Ectodermal cell (in vitro differentiated cells): ENCODE measurements around the gene EHD4. TPM values are rescaled to one million over a fixed set of nuclear protein-coding genes. Genes with fewer than 3 reads are reported as not detected.
A peak's percentile ranks its signal among the peaks of the same experiment; 100 is the strongest.

ENCODE experiments used
- H3K27ac ChIP-seq: 2 replicates; pipeline ENCODE4 v1.7.0; 2013; ENCODE audit warnings: mild to moderate bottlenecking, low read depth, low read length; ENCODE audit not compliant: insufficient read depth, poor library complexity, severe bottlenecking
- H3K27me3 ChIP-seq: 2 replicates; pipeline ENCODE4 v1.7.0; 2013; ENCODE audit warnings: mild to moderate bottlenecking, low read length; ENCODE audit not compliant: insufficient read depth, control insufficient read depth, poor library complexity, severe bottlenecking
- H3K36me3 ChIP-seq: one replicate; pipeline ENCODE4 v1.7.0; 2013; ENCODE audit warnings: low read length; ENCODE audit not compliant: control insufficient read depth, insufficient read depth
- H3K4me1 ChIP-seq: one replicate; pipeline ENCODE4 v1.7.0; 2013; ENCODE audit warnings: low read length; ENCODE audit not compliant: control insufficient read depth, insufficient read depth
- H3K4me3 ChIP-seq: 2 replicates; pipeline ENCODE4 v1.7.0; 2013; ENCODE audit warnings: low read depth, low read length, control low read depth; ENCODE audit not compliant: insufficient read depth
- H3K9me3 ChIP-seq: 2 replicates; pipeline ENCODE4 v1.7.0; 2013; ENCODE audit warnings: mild to moderate bottlenecking, low read length, moderate library complexity; ENCODE audit not compliant: control insufficient read depth
- WGBS, 2 experiments: methylation state at CpG; one replicate each; pipeline ENCODE4 v1.1.7; 2013; ENCODE audit warnings: missing lambda C conversion rate in 2 of 2; 5-methylcytosine and 5-hydroxymethylcytosine counted together
- polyA plus RNA-seq, 4 experiments: library from polyadenylated mRNA; stranded (reverse); fragments of 50-300 nt; gene quantifications; one replicate each; pipeline ENCODE4 v1.2.3, GENCODE V29; 2013

Gene EHD4
- 12.3 TPM for polyA plus RNA-seq (2013, experiment 1 of 4)
- 13.4 TPM for polyA plus RNA-seq (2013, experiment 2 of 4)
- 8.5 TPM for polyA plus RNA-seq (2013, experiment 3 of 4)
- polyA plus RNA-seq (2013, experiment 4 of 4): 9.0 TPM

DNA sequence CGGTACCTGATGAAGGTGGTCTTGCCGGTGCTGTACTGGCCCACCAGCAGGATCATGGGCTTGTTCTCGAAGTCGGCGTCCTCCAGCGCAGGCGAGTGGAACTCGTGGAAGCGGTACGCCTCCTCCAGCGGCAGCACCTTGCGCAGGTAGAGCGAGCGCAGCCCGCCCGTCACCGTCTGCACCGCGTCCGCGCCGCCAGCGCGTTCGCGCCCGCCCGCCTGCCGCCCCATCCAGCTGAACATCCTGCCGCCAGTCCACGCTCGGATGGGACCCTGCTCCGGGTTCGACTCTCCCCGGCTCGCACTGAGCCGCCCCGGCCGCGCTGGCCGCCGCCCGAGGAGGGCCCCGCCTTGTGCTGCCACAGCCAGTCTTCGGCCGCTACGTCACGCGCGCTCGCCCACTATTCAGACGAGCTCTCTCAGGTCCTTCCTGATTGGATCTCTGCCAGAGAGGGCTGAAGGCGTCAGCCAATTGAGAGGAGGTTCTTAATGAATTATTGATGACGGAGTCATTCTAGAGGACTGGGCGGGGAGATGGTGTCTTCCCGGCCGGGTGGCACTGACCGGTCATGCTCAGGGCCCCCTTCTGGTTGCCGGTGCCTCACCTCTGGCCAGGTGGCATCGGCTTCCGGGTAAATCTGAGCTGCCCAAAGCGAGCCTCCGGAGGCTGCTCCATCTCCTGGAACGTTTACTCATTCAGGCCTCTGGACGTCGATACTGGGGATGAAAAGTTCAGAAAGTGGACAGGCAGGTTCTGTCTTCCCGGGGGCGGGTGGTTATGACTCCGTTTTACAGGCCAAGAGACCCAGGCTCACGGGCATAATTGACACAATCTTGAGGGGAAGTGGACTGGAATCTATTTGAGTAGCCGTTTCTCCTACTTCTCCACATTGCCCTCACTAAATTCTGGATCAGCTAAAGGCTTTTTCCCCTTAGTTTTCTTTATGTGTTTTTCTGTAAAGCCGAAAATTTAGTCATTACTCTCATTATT lies at the start of gene EHD4:
EHD4 (minus strand) TSS at position 305 of the 990 bp plus-strand sequence; CDS start at position 242, 63 bp downstream.
- 2 to 3% methylated on average over 72 of the region's 72 CpGs for WGBS, 2 experiments
- Histone ChIP-seq H3K27ac (no peak within 1 kb of the TSS), H3K4me3 (peak within 1 kb of the TSS; percentile 79)

DNA sequence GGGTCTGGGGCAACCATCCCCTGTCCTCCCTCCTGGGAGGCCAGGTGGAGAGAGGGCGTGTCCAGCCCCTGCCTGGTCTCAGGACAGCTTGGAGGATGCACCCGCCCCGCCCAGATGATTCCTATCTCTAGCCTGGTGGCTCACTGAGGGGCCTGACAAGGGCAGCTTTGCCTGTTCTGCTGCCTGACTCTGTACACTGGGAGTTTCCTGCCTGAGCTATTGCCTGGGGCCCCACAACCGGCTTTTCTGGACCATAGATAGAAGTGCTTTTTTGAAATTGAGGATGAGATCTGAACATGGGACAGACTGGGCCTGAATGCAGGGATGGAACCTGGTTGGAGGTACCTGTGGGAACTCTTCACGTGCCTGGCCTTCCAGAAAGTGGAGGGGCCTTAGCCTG lies 49.2 kb upstream of the EHD4 start:
- H3K4me1 ChIP-seq: no peaks in the 10 kb centered on the region
- no peaks in the 10 kb centered on the region for H3K9me3 ChIP-seq
- no peaks in the 10 kb centered on the region for H3K27me3 ChIP-seq
- H3K4me3 ChIP-seq: no peak overlapping the region
- no peak overlapping the region for H3K27ac ChIP-seq
- 81 to 90% methylated on average over 5 of the region's 5 CpGs for WGBS, 2 experiments
- H3K36me3 ChIP-seq: no peaks in the 10 kb centered on the region

More for the DNA sequence above, at the start of gene EHD4:
- Histone ChIP-seq H3K36me3 (no peaks in the 10 kb centered on the region), H3K4me1 (peaks cover 6% of the 10 kb centered on the region), H3K9me3 (no peaks in the 10 kb centered on the region), H3K27me3 (no peaks in the 10 kb centered on the region)

DNA sequence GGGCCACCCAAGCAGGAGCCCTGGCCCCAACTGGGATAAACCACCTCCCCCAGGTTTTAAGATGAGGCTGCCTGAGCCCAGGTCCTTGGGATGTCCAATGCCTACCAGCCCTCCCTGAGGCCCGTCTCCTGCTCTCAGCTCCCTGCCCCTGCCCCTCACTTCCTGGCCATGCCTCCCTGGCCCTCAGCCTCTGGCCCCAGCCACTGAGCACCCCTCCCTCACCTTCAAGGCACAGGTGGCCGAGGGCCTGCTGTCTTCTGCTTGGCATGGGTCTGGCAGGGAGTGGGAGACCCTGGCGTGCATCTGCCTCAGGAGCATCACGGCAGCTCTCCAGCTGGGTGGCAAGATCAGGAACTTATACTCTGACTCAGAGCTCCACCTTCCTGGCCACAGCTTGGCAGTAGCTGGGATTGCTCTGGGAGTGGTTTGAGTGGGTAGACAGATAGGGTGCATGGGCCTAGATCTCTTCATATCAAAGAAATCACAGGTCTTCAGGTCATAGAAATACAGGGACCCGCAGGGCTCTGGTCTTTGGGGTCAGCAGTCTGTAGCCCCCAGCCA lies 48.4 kb upstream of the EHD4 start, which contains the start of gene PLA2G4E:
PLA2G4E (minus strand) TSS at position 330 of the 561 bp plus-strand sequence; CDS start at position 318, 12 bp downstream.
- H3K4me3 ChIP-seq: no peak within 1 kb of the TSS
- H3K27me3 ChIP-seq: no peaks in the 10 kb centered on the region
- H3K27ac ChIP-seq: no peak within 1 kb of the TSS
- H3K36me3 ChIP-seq: no peaks in the 10 kb centered on the region
- WGBS, 2 experiments: 87 to 94% methylated on average over 5 of the region's 5 CpGs
- no peaks in the 10 kb centered on the region for H3K4me1 ChIP-seq
- no peaks in the 10 kb centered on the region for H3K9me3 ChIP-seq

DNA sequence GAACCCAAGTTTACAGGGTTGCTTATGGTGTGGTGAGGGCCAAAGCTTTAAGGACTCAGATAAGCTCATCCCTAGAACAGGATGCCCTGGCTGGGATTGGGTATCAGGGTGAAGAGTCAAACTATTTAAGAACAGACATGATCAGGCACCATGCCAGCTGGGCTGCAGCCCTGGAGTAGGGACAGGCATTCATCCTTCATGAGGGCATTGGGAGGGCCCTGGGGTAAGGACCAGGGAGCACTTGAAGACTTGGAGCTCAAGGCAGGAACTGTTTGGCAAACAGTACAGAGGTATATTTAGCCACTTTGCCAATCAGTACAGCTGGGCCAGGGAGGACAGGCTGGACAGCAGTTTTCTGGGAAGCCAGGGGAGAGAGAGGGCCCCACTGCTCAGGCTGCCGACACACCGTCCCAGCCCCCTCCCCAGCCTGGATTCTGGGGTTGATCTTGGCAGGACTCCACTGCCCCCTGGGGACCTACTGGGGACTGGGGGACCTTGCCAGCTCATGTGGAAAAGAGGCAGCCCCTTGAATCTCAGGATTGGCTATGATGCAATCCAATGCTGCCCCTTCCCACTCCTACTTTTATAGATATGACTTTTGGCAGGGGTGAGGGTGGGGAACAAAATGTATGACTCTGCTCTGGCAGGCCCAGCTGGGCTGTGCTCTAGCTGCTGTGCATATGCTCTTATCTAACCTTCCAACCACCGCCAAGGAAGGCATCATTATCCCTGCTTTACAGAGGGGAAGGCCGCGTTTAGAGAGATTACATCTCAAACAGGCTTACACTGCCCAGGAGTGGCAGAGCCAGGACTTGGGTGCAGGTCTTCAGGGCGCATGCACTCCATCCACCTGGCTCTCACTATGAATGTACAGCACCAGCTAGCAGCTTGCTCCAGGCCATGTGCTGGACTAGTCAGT lies 46.2 kb upstream of the EHD4 start:
- WGBS, 2 experiments: 92 to 93% methylated on average over 6 of the region's 6 CpGs
- Histone ChIP-seq H3K27me3 (no peaks in the 10 kb centered on the region), H3K9me3 (no peaks in the 10 kb centered on the region), H3K36me3 (no peaks in the 10 kb centered on the region), H3K4me3 (no peak overlapping the region), H3K27ac (no peak overlapping the region), H3K4me1 (no peaks in the 10 kb centered on the region)

DNA sequence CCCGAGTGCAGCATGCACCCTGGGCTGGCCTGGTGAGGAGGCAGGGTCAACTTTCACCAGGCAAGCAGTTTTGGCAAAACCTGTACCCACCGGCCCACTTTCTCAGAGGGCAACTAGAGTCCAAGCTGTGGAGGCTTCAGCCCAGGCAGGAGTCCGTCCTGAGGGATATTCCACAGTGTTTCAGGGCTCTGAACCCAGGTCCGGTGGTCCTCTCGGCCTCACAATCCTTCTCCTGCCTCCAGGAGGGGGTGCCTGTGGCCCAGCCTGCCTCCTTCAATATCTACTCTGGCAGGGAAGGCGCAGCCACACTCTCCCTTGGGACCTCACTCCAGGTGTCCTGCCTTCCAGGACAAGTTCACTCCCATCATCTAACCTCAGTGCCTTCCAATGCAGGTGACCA lies 44.6 kb upstream of the EHD4 start:
- Histone ChIP-seq H3K4me3 (no peak overlapping the region), H3K36me3 (no peaks in the 10 kb centered on the region), H3K27ac (no peak overlapping the region), H3K4me1 (no peaks in the 10 kb centered on the region), H3K27me3 (no peaks in the 10 kb centered on the region), H3K9me3 (no peaks in the 10 kb centered on the region)
- 90% methylated on average over 6 of the region's 6 CpGs for WGBS, 2 experiments

DNA sequence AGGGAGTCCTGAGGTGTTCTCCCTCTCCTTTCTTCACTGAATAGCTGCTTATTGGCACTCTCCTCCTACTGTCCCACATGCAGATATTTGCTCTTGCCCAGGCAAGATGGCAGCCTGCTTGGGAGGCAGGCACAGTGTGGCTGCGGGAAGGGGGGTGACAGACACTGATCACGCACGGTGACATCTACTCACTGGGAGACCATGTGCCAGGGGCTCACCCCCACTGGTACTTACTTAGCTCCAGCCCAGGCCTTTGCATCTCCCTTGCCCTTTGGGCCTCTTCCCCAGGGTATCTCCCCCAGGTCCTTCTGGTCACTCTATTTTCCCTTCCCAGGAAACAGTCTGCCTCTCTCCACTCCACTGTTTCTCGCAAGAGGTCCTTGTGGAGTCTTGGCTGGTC lies 42.0 kb upstream of the EHD4 start:
- H3K4me3 ChIP-seq: no peak overlapping the region
- H3K27me3 ChIP-seq: no peaks in the 10 kb centered on the region
- 93% methylated on average over 4 of the region's 4 CpGs for WGBS, 2 experiments
- H3K27ac ChIP-seq: no peak overlapping the region
- H3K4me1 ChIP-seq: no peaks in the 10 kb centered on the region
- H3K36me3 ChIP-seq: no peaks in the 10 kb centered on the region
- no peaks in the 10 kb centered on the region for H3K9me3 ChIP-seq

DNA sequence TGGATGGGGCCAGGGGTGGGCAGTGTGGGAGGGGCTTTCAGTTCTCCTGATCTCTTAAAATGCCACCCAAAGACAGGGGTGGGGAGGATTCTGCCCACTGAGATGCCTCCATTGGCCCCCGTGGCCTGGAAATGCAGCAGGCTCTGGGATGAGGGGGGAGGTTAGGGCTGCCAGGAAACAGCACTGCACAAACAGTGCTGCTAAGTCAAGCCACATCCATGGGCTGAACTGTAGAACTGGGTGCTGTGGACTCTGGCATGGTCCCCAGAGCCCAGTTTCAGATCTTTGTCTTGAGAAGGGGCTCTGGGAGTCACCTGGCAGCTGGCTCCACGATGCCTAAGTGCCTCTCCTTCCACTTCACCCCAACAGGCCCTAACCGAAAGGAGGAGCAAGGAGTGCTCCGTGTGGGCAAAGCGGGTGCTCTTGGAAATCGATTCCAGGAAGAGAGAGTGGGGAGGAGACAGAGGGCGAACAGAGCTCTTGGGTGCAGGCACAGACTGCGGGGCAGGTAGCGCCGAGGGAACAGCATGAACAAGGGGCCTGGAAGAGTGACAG lies 40.6 kb upstream of the EHD4 start:
- Histone ChIP-seq H3K4me3 (no peak overlapping the region), H3K27me3 (no peaks in the 10 kb centered on the region), H3K36me3 (no peaks in the 10 kb centered on the region), H3K27ac (no peak overlapping the region), H3K4me1 (no peaks in the 10 kb centered on the region), H3K9me3 (no peaks in the 10 kb centered on the region)
- 91 to 93% methylated on average over 10 of the region's 10 CpGs for WGBS, 2 experiments

DNA sequence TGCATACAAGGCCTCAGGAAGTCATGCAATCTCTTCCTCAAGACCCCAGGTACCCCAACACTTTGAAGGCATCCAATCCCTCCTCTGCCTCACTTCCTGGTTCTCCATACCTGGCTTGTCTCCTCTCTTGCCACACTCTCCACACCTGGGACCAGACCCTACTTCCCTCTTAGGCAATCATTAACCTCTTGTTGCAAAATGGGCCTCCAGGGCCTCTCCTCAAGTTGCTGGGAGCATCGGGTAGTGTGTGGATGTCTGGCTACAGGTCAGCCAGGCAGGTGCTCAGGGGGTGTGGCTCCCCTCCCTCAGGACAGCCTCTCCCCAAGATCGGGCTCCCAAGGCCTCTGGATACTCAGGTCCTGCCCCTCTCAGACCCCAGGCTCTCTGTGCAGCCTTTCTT lies 39.9 kb upstream of the EHD4 start:
- Histone ChIP-seq H3K4me3 (no peak overlapping the region), H3K36me3 (no peaks in the 10 kb centered on the region), H3K4me1 (no peaks in the 10 kb centered on the region), H3K27ac (no peak overlapping the region), H3K9me3 (no peaks in the 10 kb centered on the region), H3K27me3 (no peaks in the 10 kb centered on the region)
- WGBS, 2 experiments: 79 to 87% methylated on average over 2 of the region's 2 CpGs

DNA sequence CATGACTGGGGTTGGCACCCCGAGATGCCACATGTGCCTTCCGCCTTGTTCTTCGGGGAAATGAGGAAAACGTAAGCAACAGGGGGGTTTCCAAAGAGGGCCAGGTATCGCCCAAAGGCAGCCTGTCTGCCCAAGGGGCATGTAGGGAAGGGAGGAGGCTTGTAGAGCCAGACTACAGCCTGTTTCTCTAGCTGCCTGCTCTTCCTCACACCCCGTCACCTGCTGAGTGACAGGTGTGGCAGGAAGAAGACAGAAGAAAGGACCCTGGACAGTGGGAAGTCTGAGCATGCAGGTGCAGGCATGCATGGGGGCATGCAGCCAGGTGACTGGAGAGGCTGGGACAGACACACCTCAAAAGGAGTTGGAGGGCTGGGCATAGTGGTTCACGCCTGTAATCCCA lies 38.7 kb upstream of the EHD4 start:
- Histone ChIP-seq H3K4me1 (no peaks in the 10 kb centered on the region), H3K9me3 (no peaks in the 10 kb centered on the region), H3K27ac (no peak overlapping the region), H3K36me3 (no peaks in the 10 kb centered on the region), H3K4me3 (no peak overlapping the region), H3K27me3 (no peaks in the 10 kb centered on the region)
- 73 to 80% methylated on average over 7 of the region's 7 CpGs for WGBS, 2 experiments
